ENCODE results near the gene ITPR2. TPM values are rescaled to one million over a fixed set of nuclear protein-coding genes. Genes with fewer than 3 reads are reported as not detected.

Gene ITPR2
- total and polyA plus RNA-seq, 4 donors = 11.7 to 93.3 (median 35.4) TPM

DNA sequence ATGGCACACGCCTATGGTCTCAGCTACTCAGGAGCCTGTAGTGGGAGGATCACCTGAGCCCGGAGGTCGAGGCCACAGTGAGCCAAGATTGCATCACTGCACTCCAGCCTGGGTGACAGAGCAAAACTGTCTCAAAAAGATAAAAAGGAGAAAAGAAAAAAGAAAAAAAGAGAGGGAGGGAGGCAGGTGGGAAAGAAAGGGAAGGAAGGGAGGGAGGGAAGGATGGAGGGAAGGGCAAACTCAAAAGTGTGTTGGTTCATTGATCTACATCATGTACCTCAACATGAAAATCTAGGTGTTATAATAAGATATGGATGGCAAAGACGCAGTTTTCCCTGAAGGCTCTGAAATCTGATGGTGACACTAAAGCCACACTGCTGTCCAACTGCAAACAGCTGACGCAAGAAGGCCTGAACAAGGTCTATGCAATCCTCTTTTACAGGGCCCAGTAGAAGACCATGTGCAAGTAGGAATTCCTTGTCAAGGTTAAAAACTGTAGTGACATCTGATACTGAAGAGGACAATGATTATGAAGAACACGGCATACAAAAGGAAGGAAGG is 143.6 kb downstream of the ITPR2 start:
- Histone ChIP-seq H3K4me1 (ENCODE audit: control insufficient read depth in 4 of 4, insufficient read depth in 4 of 4, low read length in 3 of 4) (no peaks in the 10 kb centered on the region), H3K4me3 (ENCODE audit: low read depth in 1 of 3, low read length in 3 of 3) (no peak overlapping the region), H3K9ac (ENCODE audit: low read depth in 1 of 2, low read length in 2 of 2) (no peak overlapping the region), H3K9me3 (ENCODE audit: control insufficient read depth in 4 of 4, low read length in 3 of 4) (no peaks in the 10 kb centered on the region), H3K36me3 (ENCODE audit: control insufficient read depth in 4 of 4, insufficient read depth in 3 of 4, low read depth in 1 of 4, low read length in 3 of 4) (peaks cover 3 to 39% (median 30%) of the 10 kb centered on the region in 4 donors), H3K27ac (ENCODE audit: low read depth in 1 of 2, low read length in 2 of 2) (no peak overlapping the region), H3K27me3 (ENCODE audit: control insufficient read depth in 4 of 4, insufficient read depth in 4 of 4, low read length in 3 of 4) (no peaks in the 10 kb centered on the region)
- 70% methylated on average over 6 of the region's 6 CpGs for WGBS
- TF ChIP-seq SP1 (IDR thresholded peaks at IDR 0.05) (no peak), FOXA2 (IDR thresholded peaks at IDR 0.05) (no peak), NR2F2 (IDR thresholded peaks at IDR 0.05) (no peak), FOXA1 (IDR thresholded peaks at IDR 0.05) (no peak)
- TF ChIP-seq, protein P1, sequence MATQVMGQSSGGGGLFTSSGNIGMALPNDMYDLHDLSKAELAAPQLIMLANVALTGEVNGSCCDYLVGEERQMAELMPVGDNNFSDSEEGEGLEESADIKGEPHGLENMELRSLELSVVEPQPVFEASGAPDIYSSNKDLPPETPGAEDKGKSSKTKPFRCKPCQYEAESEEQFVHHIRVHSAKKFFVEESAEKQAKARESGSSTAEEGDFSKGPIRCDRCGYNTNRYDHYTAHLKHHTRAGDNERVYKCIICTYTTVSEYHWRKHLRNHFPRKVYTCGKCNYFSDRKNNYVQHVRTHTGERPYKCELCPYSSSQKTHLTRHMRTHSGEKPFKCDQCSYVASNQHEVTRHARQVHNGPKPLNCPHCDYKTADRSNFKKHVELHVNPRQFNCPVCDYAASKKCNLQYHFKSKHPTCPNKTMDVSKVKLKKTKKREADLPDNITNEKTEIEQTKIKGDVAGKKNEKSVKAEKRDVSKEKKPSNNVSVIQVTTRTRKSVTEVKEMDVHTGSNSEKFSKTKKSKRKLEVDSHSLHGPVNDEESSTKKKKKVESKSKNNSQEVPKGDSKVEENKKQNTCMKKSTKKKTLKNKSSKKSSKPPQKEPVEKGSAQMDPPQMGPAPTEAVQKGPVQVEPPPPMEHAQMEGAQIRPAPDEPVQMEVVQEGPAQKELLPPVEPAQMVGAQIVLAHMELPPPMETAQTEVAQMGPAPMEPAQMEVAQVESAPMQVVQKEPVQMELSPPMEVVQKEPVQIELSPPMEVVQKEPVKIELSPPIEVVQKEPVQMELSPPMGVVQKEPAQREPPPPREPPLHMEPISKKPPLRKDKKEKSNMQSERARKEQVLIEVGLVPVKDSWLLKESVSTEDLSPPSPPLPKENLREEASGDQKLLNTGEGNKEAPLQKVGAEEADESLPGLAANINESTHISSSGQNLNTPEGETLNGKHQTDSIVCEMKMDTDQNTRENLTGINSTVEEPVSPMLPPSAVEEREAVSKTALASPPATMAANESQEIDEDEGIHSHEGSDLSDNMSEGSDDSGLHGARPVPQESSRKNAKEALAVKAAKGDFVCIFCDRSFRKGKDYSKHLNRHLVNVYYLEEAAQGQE (IDR thresholded peaks at IDR 0.05) = peak; percentile 30
- no peak for DNase-seq (ENCODE audit: low spot score)

DNA sequence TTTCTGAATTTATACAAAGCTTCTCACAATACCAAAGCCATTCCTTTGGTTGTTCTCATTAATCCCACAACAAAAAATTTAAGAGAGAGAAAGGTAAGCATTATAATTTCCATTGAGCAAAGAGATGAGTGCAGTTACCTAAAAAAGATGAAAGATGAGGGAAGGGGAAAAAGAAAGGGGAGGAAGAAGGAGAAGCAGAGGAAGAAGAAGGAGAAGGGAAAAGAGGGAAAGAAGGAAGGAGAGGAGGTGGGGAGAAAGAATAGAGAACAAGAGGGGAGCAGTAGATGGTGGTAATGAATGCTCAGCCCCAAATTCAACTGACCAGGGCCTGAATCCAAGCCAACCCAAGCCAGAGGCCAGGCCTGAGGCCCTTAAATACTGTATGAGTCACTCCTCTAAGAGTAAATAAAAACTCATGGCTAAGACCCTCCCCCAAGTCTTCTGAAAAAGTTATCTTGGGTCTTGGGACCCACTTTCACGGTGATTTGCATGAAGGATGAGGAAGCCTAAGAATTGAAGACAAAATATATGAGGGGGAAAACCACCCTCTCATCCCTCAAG is 144.6 kb downstream of the ITPR2 start:
- no peaks in the 10 kb centered on the region for H3K27me3 ChIP-seq (ENCODE audit: control insufficient read depth in 4 of 4, insufficient read depth in 4 of 4, low read length in 3 of 4)
- TF ChIP-seq TAF1 (conservative IDR thresholded peaks at IDR 0.05) (no peak), RXRA (IDR thresholded peaks at IDR 0.05) (no peak), SP1 (IDR thresholded peaks at IDR 0.05) (no peak), HNF4A (conservative IDR thresholded peaks at IDR 0.05) (no peak), RAD21 (IDR thresholded peaks at IDR 0.05) (no peak)
- TF ChIP-seq, protein P2, sequence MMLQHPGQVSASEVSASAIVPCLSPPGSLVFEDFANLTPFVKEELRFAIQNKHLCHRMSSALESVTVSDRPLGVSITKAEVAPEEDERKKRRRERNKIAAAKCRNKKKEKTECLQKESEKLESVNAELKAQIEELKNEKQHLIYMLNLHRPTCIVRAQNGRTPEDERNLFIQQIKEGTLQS (IDR thresholded peaks at IDR 0.05) = no peak
- TF ChIP-seq, protein P1 (IDR thresholded peaks at IDR 0.05) = no peak
- H3K4me3 ChIP-seq (ENCODE audit: low read depth in 1 of 3, low read length in 3 of 3) = no peak overlapping the region
- 98% methylated on average over 1 of the region's 1 CpG for WGBS
- no peaks in the 10 kb centered on the region for H3K9me3 ChIP-seq (ENCODE audit: control insufficient read depth in 4 of 4, low read length in 3 of 4)
- no peaks in the 10 kb centered on the region for H3K4me1 ChIP-seq (ENCODE audit: control insufficient read depth in 4 of 4, insufficient read depth in 4 of 4, low read length in 3 of 4)
- H3K36me3 ChIP-seq (ENCODE audit: control insufficient read depth in 4 of 4, insufficient read depth in 3 of 4, low read depth in 1 of 4, low read length in 3 of 4) = peaks cover 2 to 37% (median 31%) of the 10 kb centered on the region in 4 donors
- no peak overlapping the region for H3K27ac ChIP-seq (ENCODE audit: low read depth in 1 of 2, low read length in 2 of 2)
- DNase-seq (ENCODE audit: low spot score) = no peak
- no peak overlapping the region for H3K9ac ChIP-seq (ENCODE audit: low read depth in 1 of 2, low read length in 2 of 2)
